NCI-H82 (cell line): ENCODE results near the gene HCFC1.

ENCODE experiments used
- DNase-seq: peaks from one replicate; lab custom pipeline; 2025; lab: John Stamatoyannopoulos, UW

Gene HCFC1

GRCh38 chrX:153924149-153924861 lies 47.3 kb downstream of the HCFC1 start:
- peak; percentile 86 for DNase-seq

GRCh38 chrX:153922932-153923857 lies 48.4 kb downstream of the HCFC1 start:
- peak; percentile 79 for DNase-seq

GRCh38 chrX:153921511-153922446 lies 49.8 kb downstream of the HCFC1 start:
- no peak for DNase-seq

- DNase-seq, result no peak
Measured at GRCh38 chrX:153921070-153921469, 50.5 kb downstream of the HCFC1 start.

- no peak for DNase-seq
Measured at GRCh38 chrX:153920546-153920945, 51.1 kb downstream of the HCFC1 start.

- DNase-seq, result no peak
Measured at GRCh38 chrX:153919281-153919680, 52.3 kb downstream of the HCFC1 start.

- DNase-seq, result no peak
Measured at GRCh38 chrX:153917869-153918268, 53.7 kb downstream of the HCFC1 start.

GRCh38 chrX:153913701-153914100 lies 57.9 kb downstream of the HCFC1 start:
- DNase-seq, result no peak

GRCh38 chrX:153913211-153913610 lies 58.4 kb downstream of the HCFC1 start:
- no peak for DNase-seq

GRCh38 chrX:153911798-153912197 lies 59.8 kb downstream of the HCFC1 start:
- no peak for DNase-seq

GRCh38 chrX:153910446-153910845 lies 61.2 kb downstream of the HCFC1 start:
- no peak for DNase-seq

GRCh38 chrX:153909980-153910360 lies 61.6 kb downstream of the HCFC1 start:
- DNase-seq, result no peak

- DNase-seq, result peak; percentile 70
Measured at GRCh38 chrX:153909024-153909979, 62.3 kb downstream of the HCFC1 start.

- no peak for DNase-seq
Measured at GRCh38 chrX:153908219-153908860, 63.3 kb downstream of the HCFC1 start.

GRCh38 chrX:153907456-153907855 lies 64.2 kb downstream of the HCFC1 start:
- no peak for DNase-seq

- no peak for DNase-seq
Measured at GRCh38 chrX:153906126-153906917, 65.3 kb downstream of the HCFC1 start.

GRCh38 chrX:153905481-153906095 lies 66.0 kb downstream of the HCFC1 start:
- DNase-seq, result no peak

GRCh38 chrX:153903991-153904957 lies 67.3 kb downstream of the HCFC1 start, which contains the start of gene AVPR2:
Gene AVPR2, plus strand, starts transcription at chrX:153904673. Its CDS starts 473 bp downstream, at chrX:153905146.
- DNase-seq, result no peak
